DND-41 (cell line): ENCODE measurements around the gene IL1B.

Source experiments
- EZH2 ChIP-seq: IDR thresholded peaks from 3 replicates; pipeline ENCODE4 v1.6.1; 2012; ENCODE audit warnings: borderline replicate concordance, low read depth, mild to moderate bottlenecking, moderate library complexity, low read length, inconsistent platforms; ENCODE audit not compliant: severe bottlenecking
- TF ChIP-seq, protein P1 (sequence below): IDR thresholded peaks from 2 replicates; pipeline ENCODE4 v1.5.1; 2012; ENCODE audit warnings: borderline replicate concordance, low read length, moderate library complexity, mild to moderate bottlenecking; ENCODE audit not compliant: poor library complexity, severe bottlenecking; ENCODE audit errors: extremely low read depth

DNA sequence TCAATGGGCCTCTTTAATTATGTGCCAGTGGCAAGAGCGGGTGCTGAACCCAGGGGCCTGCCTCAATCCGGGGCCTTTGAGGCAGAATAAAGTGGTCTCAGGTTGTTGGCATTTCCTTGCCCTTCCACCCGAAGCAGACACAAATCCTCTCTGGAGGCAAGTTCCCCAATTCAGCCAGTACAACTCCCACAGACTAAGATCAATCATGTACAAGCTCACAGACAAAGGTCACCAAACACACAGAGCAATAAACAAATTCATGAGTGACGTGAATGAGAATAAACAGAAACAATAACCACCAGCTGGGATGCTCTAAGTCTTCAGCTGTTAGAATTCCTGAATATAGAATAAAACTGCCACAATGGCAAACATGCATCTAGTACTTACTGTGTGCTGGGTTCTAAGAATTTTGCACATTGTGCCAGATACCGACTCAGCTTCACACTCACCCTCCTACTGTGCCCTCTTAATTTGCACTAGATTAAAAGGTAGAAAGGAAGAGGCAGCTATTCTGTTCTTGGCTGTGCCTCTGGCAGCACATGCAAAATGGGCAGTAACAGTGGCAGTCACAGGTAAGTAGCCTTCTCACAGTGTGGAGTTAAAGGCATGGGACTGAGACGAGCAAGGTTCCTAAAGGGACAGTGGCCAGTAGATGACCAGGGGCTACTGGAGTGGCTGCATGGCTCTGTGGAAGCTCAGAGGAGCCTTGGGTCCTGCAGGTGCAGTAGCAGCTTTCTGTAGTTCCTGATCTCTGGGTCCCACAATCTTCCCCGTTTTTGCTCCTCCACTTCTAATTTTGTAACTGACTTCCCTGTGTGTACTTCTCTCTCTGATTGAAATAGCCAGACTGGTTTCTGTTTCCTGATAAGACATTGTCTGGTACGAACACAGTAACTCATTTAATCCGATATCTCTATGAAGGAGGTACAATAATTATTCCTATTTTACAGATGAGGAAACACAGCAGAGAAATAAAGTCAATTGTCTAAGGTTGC lies 34.6 kb upstream of the IL1B start:
- TF ChIP-seq, protein P1, sequence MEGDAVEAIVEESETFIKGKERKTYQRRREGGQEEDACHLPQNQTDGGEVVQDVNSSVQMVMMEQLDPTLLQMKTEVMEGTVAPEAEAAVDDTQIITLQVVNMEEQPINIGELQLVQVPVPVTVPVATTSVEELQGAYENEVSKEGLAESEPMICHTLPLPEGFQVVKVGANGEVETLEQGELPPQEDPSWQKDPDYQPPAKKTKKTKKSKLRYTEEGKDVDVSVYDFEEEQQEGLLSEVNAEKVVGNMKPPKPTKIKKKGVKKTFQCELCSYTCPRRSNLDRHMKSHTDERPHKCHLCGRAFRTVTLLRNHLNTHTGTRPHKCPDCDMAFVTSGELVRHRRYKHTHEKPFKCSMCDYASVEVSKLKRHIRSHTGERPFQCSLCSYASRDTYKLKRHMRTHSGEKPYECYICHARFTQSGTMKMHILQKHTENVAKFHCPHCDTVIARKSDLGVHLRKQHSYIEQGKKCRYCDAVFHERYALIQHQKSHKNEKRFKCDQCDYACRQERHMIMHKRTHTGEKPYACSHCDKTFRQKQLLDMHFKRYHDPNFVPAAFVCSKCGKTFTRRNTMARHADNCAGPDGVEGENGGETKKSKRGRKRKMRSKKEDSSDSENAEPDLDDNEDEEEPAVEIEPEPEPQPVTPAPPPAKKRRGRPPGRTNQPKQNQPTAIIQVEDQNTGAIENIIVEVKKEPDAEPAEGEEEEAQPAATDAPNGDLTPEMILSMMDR, result no peak
- no peak for TF ChIP-seq EZH2
